Endodermal cell (in vitro differentiated cells): ENCODE data around the gene ZMPSTE24. TPM values are rescaled to one million over a fixed set of nuclear protein-coding genes. Genes with fewer than 3 reads are reported as not detected.

Experiments used
- DNase-seq: peaks from one replicate; pipeline ENCODE4 v3.0.0-alpha.2; 2017
- H3K27ac ChIP-seq: 2 replicates; pipeline ENCODE4 v1.5.1; 2013; ENCODE audit warnings: mild to moderate bottlenecking, low read depth, low read length, moderate library complexity
- H3K27me3 ChIP-seq: 2 replicates; pipeline ENCODE4 v1.6.1; 2013; ENCODE audit warnings: mild to moderate bottlenecking, low read length, moderate library complexity; ENCODE audit not compliant: insufficient read depth, control insufficient read depth, poor library complexity, severe bottlenecking
- H3K36me3 ChIP-seq: 2 replicates; pipeline ENCODE4 v1.7.0; 2013; ENCODE audit warnings: mild to moderate bottlenecking, low read length, moderate library complexity; ENCODE audit not compliant: control insufficient read depth, insufficient read depth
- H3K4me1 ChIP-seq: one replicate; pipeline ENCODE4 v1.7.0; 2013; ENCODE audit warnings: low read length; ENCODE audit not compliant: control insufficient read depth, insufficient read depth
- H3K4me3 ChIP-seq: 2 replicates; pipeline ENCODE4 v1.5.1; 2013; ENCODE audit warnings: mild to moderate bottlenecking, low read length, moderate library complexity
- H3K9ac ChIP-seq: 2 replicates; pipeline ENCODE4 v1.6.1; 2013; ENCODE audit warnings: mild to moderate bottlenecking, low read length, moderate library complexity; ENCODE audit not compliant: poor library complexity, severe bottlenecking; ENCODE audit errors: extremely low read depth
- H3K9me3 ChIP-seq: 2 replicates; pipeline ENCODE4 v1.6.1; 2013; ENCODE audit warnings: mild to moderate bottlenecking, low read length, moderate library complexity; ENCODE audit not compliant: control insufficient read depth
- H3K27ac Mint-ChIP-seq: 2 replicates; pipeline ENCODE4 v1.8.0; 2020; ENCODE audit warnings: mixed read lengths
- H3K27me3 Mint-ChIP-seq: 2 replicates; pipeline ENCODE4 v1.8.0; 2021; ENCODE audit warnings: mild to moderate bottlenecking, mixed read lengths; ENCODE audit not compliant: insufficient read depth
- H3K36me3 Mint-ChIP-seq: 2 replicates; pipeline ENCODE4 v1.8.0; 2020; ENCODE audit warnings: low read depth, mixed read lengths
- H3K4me1 Mint-ChIP-seq: 2 replicates; pipeline ENCODE4 v1.8.0; 2020; ENCODE audit warnings: mixed read lengths
- H3K4me3 Mint-ChIP-seq: 2 replicates; pipeline ENCODE4 v1.8.0; 2020; ENCODE audit warnings: mild to moderate bottlenecking, moderate library complexity, mixed read lengths
- H3K9me3 Mint-ChIP-seq: 2 replicates; pipeline ENCODE4 v1.8.0; 2020; ENCODE audit warnings: mild to moderate bottlenecking, mixed read lengths
- WGBS, 2 experiments: methylation state at CpG; one replicate each; pipeline versions ENCODE4 v1.1.5 to v1.1.7; 2013; ENCODE audit warnings: missing lambda C conversion rate in 2 of 2, mixed read lengths in 1 of 2; ENCODE audit not compliant: insufficient coverage in 1 of 2, insufficient read length in 1 of 2; 5-methylcytosine and 5-hydroxymethylcytosine counted together
- total RNA-seq, 2 donors: library from RNA; stranded (reverse); fragmentation: NEBNext Ultra II Directional in 1 of 2; extraction: Animal tissue kit (Norgen Biotek cat#: 25700) in 1 of 2; gene quantifications; 2 replicates in 1 of 2; 3 replicates in 1 of 2; pipeline ENCODE4 v1.2.1, GENCODE V29; 2021
- TF ChIP-seq, protein P1 (sequence below): fragments of 200-600 bp; sonication (generic); conservative IDR thresholded peaks from 2 replicates; pipeline ENCODE4 v1.5.0; 2021; ENCODE audit warnings: antibody characterized with exemption, mild to moderate bottlenecking

The ZMPSTE24 gene
- total RNA-seq, 2 donors from 2014 or later: 41.4 to 42.4 TPM

GRCh38 chr1:40245686-40246085 lies 12.3 kb upstream of the ZMPSTE24 start:
- WGBS, 2 experiments: 82 to 97% methylated on average over 2 to 3 of the region's 3 CpGs
- TF ChIP-seq, protein P1, sequence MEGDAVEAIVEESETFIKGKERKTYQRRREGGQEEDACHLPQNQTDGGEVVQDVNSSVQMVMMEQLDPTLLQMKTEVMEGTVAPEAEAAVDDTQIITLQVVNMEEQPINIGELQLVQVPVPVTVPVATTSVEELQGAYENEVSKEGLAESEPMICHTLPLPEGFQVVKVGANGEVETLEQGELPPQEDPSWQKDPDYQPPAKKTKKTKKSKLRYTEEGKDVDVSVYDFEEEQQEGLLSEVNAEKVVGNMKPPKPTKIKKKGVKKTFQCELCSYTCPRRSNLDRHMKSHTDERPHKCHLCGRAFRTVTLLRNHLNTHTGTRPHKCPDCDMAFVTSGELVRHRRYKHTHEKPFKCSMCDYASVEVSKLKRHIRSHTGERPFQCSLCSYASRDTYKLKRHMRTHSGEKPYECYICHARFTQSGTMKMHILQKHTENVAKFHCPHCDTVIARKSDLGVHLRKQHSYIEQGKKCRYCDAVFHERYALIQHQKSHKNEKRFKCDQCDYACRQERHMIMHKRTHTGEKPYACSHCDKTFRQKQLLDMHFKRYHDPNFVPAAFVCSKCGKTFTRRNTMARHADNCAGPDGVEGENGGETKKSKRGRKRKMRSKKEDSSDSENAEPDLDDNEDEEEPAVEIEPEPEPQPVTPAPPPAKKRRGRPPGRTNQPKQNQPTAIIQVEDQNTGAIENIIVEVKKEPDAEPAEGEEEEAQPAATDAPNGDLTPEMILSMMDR: no peak
- H3K9me3 ChIP-seq: no peaks in the 10 kb centered on the region
- no peak overlapping the region for H3K27ac ChIP-seq
- H3K4me1 ChIP-seq: no peaks in the 10 kb centered on the region
- Mint-ChIP-seq H3K4me1 (peaks cover 7% of the 10 kb centered on the region), H3K27ac (no peak overlapping the region), H3K4me3 (no peak overlapping the region), H3K27me3 (no peaks in the 10 kb centered on the region), H3K9me3 (no peaks in the 10 kb centered on the region), H3K36me3 (no peaks in the 10 kb centered on the region)
- no peaks in the 10 kb centered on the region for H3K27me3 ChIP-seq
- no peak overlapping the region for H3K4me3 ChIP-seq
- DNase-seq: no peak
- no peaks in the 10 kb centered on the region for H3K36me3 ChIP-seq
- H3K9ac ChIP-seq: no peak overlapping the region

DNA sequence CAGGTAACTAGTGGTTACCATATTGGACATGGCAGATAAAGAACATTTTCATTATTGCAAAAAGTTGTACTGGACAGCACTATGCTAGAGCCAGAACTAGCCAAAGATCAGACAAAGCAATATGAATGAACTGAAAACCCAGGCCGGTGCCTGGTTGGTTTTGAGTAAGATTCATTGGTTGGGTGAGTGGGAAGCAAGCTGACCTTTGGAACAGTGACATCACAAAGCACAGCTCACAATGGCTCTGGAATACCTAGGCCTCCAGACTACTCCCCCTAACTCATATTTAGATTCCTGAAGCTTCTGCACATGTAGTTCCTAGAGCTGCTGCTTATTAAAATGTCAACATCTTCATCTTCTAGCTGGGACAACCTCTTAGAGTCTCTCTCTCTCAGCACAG lies 10.4 kb upstream of the ZMPSTE24 start, which contains the start of gene TMCO2:
TSS of gene TMCO2 (plus strand) at position 283 of the 400 bp plus-strand sequence. CDS start at position 340, 57 bp downstream.
- H3K4me1 ChIP-seq: no peaks in the 10 kb centered on the region
- no peaks in the 10 kb centered on the region for H3K36me3 ChIP-seq
- H3K4me1 Mint-ChIP-seq: peaks cover 7% of the 10 kb centered on the region
- no peak for DNase-seq
- H3K9me3 Mint-ChIP-seq: no peaks in the 10 kb centered on the region
- no peak within 1 kb of the TSS for H3K27ac ChIP-seq
- H3K4me3 Mint-ChIP-seq: no peak within 1 kb of the TSS
- WGBS, 2 experiments: 72% methylated on average over 1 of the region's 1 CpG; no CpG with 5 or more reads in 1 of the 2 experiments
- no peaks in the 10 kb centered on the region for H3K9me3 ChIP-seq
- no peaks in the 10 kb centered on the region for H3K27me3 ChIP-seq
- H3K36me3 Mint-ChIP-seq: no peaks in the 10 kb centered on the region
- TF ChIP-seq, protein P1: no peak
- no peak within 1 kb of the TSS for H3K27ac Mint-ChIP-seq
- no peak within 1 kb of the TSS for H3K9ac ChIP-seq
- no peak within 1 kb of the TSS for H3K4me3 ChIP-seq
- H3K27me3 Mint-ChIP-seq: no peaks in the 10 kb centered on the region

- no peak for DNase-seq
- Mint-ChIP-seq H3K27ac (no peak overlapping the region), H3K4me1 (peaks cover 7% of the 10 kb centered on the region), H3K4me3 (no peak overlapping the region), H3K9me3 (no peaks in the 10 kb centered on the region), H3K27me3 (no peaks in the 10 kb centered on the region), H3K36me3 (no peaks in the 10 kb centered on the region)
- no peak overlapping the region for H3K9ac ChIP-seq
- no peaks in the 10 kb centered on the region for H3K27me3 ChIP-seq
- TF ChIP-seq, protein P1: no peak
- no peaks in the 10 kb centered on the region for H3K4me1 ChIP-seq
- no peak overlapping the region for H3K4me3 ChIP-seq
- H3K27ac ChIP-seq: no peak overlapping the region
- no peaks in the 10 kb centered on the region for H3K36me3 ChIP-seq
- no peaks in the 10 kb centered on the region for H3K9me3 ChIP-seq
These were observed 9.6 kb upstream of the ZMPSTE24 start for GRCh38 chr1:40248412-40248811.
